Thyroid gland (tissue), 4 donors: Measurements from ENCODE around the gene DOK4.

Experiments
- CTCF ChIP-seq, 6 experiments: fragments of 200-600 bp in 3 of 6; fragments of 450-650 bp in 3 of 6; sonication (generic) in 3 of 6; IDR thresholded peaks; one replicate each; pipeline ENCODE4 v1.5.1; 2016 to 2019; ENCODE audit warnings: antibody characterized with exemption in 6 of 6, mild to moderate bottlenecking in 2 of 6, inconsistent platforms in 1 of 6, moderate library complexity in 1 of 6
- POLR2A ChIP-seq, 2 donors: fragments of 450-650 bp; IDR thresholded peaks; one replicate each; pipeline ENCODE4 v1.6.1; 2017; ENCODE audit warnings: antibody characterized with exemption in 2 of 2, mild to moderate bottlenecking in 2 of 2, moderate library complexity in 1 of 2

GRCh38 chr16:57432505-57432904 is 53.8 kb downstream of the DOK4 start:
- TF ChIP-seq POLR2A (IDR thresholded peaks at IDR 0.05) (no peak), CTCF (IDR thresholded peaks at IDR 0.05) (no peak)
